GM23338 (cell line): ENCODE data around the gene BTRC.

Experiments used
- POLR2AphosphoS5 ChIP-seq: IDR thresholded peaks from 2 replicates; pipeline ENCODE4 v1.6.1; 2016; ENCODE audit warnings: antibody characterized with exemption, low read depth
- TF ChIP-seq, protein P1 (sequence below): IDR thresholded peaks from one replicate; pipeline ENCODE4 v1.6.1; 2018; ENCODE audit warnings: antibody characterized with exemption; ENCODE audit not compliant: unreplicated experiment
- TF ChIP-seq, protein P2 (sequence below), 2 experiments: fragments of 200-600 bp in 1 of 2; sonication (generic) in 1 of 2; conservative IDR thresholded peaks; 2 replicates each; pipeline versions ENCODE4 v1.5.1 to v1.6.1; 2016 to 2017; ENCODE audit warnings: antibody characterized with exemption in 2 of 2, low read depth in 2 of 2, mild to moderate bottlenecking in 2 of 2, moderate library complexity in 1 of 2
- TF ChIP-seq, protein P3 (sequence below): IDR thresholded peaks from 2 replicates; pipeline ENCODE4 v1.6.1; 2016; ENCODE audit warnings: antibody characterized with exemption

- TF ChIP-seq, protein P1, sequence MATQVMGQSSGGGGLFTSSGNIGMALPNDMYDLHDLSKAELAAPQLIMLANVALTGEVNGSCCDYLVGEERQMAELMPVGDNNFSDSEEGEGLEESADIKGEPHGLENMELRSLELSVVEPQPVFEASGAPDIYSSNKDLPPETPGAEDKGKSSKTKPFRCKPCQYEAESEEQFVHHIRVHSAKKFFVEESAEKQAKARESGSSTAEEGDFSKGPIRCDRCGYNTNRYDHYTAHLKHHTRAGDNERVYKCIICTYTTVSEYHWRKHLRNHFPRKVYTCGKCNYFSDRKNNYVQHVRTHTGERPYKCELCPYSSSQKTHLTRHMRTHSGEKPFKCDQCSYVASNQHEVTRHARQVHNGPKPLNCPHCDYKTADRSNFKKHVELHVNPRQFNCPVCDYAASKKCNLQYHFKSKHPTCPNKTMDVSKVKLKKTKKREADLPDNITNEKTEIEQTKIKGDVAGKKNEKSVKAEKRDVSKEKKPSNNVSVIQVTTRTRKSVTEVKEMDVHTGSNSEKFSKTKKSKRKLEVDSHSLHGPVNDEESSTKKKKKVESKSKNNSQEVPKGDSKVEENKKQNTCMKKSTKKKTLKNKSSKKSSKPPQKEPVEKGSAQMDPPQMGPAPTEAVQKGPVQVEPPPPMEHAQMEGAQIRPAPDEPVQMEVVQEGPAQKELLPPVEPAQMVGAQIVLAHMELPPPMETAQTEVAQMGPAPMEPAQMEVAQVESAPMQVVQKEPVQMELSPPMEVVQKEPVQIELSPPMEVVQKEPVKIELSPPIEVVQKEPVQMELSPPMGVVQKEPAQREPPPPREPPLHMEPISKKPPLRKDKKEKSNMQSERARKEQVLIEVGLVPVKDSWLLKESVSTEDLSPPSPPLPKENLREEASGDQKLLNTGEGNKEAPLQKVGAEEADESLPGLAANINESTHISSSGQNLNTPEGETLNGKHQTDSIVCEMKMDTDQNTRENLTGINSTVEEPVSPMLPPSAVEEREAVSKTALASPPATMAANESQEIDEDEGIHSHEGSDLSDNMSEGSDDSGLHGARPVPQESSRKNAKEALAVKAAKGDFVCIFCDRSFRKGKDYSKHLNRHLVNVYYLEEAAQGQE = no peak
- TF ChIP-seq, protein P2, sequence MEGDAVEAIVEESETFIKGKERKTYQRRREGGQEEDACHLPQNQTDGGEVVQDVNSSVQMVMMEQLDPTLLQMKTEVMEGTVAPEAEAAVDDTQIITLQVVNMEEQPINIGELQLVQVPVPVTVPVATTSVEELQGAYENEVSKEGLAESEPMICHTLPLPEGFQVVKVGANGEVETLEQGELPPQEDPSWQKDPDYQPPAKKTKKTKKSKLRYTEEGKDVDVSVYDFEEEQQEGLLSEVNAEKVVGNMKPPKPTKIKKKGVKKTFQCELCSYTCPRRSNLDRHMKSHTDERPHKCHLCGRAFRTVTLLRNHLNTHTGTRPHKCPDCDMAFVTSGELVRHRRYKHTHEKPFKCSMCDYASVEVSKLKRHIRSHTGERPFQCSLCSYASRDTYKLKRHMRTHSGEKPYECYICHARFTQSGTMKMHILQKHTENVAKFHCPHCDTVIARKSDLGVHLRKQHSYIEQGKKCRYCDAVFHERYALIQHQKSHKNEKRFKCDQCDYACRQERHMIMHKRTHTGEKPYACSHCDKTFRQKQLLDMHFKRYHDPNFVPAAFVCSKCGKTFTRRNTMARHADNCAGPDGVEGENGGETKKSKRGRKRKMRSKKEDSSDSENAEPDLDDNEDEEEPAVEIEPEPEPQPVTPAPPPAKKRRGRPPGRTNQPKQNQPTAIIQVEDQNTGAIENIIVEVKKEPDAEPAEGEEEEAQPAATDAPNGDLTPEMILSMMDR (conservative IDR thresholded peaks at IDR 0.05; ENCODE audit: low read depth in 2 of 2) = no peak
- TF ChIP-seq, protein P3, sequence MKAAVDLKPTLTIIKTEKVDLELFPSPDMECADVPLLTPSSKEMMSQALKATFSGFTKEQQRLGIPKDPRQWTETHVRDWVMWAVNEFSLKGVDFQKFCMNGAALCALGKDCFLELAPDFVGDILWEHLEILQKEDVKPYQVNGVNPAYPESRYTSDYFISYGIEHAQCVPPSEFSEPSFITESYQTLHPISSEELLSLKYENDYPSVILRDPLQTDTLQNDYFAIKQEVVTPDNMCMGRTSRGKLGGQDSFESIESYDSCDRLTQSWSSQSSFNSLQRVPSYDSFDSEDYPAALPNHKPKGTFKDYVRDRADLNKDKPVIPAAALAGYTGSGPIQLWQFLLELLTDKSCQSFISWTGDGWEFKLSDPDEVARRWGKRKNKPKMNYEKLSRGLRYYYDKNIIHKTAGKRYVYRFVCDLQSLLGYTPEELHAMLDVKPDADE = no peak
- TF ChIP-seq POLR2AphosphoS5 = no peak
Measured at GRCh38 chr10:101442456-101442800, 88.5 kb downstream of the BTRC start.
